Activated T-helper 1 cell treated with Interleukin-2 at 50 U/mL for 16 hours (primary cell): Measurements from ENCODE around the gene CCDC196.
"Not testable (repeated sequence)": the region's sequence is repeated elsewhere in the genome, so short reads cannot be mapped to it uniquely, and the experiment has no call there.

Source experiments
- DNase-seq: peaks from one replicate; pipeline ENCODE4 v3.0.0-alpha.2; 2020; ENCODE audit warnings: low read depth

CCDC196 gene

GRCh38 chr14:66495218-66496098 is 9.3 kb downstream of the CCDC196 start:
- DNase-seq = no peak

GRCh38 chr14:66496188-66496807 is 10.1 kb downstream of the CCDC196 start:
- DNase-seq = no peak

GRCh38 chr14:66496911-66497310 is 10.7 kb downstream of the CCDC196 start:
- DNase-seq = no peak

GRCh38 chr14:66498311-66498710 is 12.1 kb downstream of the CCDC196 start:
- no peak for DNase-seq

- DNase-seq = no peak
These were observed 15.4 kb downstream of the CCDC196 start for GRCh38 chr14:66501592-66501991.

- not testable (repeated sequence) for DNase-seq
These were observed 16.7 kb downstream of the CCDC196 start for GRCh38 chr14:66502836-66503235.

GRCh38 chr14:66503532-66503931 is 17.4 kb downstream of the CCDC196 start:
- no peak for DNase-seq

GRCh38 chr14:66507181-66507721 is 21.1 kb downstream of the CCDC196 start:
- no peak for DNase-seq

- peak; percentile 80 for DNase-seq
These were observed 21.8 kb downstream of the CCDC196 start, which contains the start of gene GPHN for GRCh38 chr14:66507722-66508546. Gene GPHN, plus strand, starts transcription at chr14:66508147.

- no peak for DNase-seq
These were observed 22.3 kb downstream of the CCDC196 start for GRCh38 chr14:66508547-66508845.

GRCh38 chr14:66508846-66509621 is 22.9 kb downstream of the CCDC196 start:
- no peak for DNase-seq

GRCh38 chr14:66509874-66510273 is 23.7 kb downstream of the CCDC196 start:
- DNase-seq = no peak

- no peak for DNase-seq
These were observed 25.7 kb downstream of the CCDC196 start for GRCh38 chr14:66511849-66512248.

GRCh38 chr14:66514213-66514612 is 28.0 kb downstream of the CCDC196 start:
- no peak for DNase-seq

- DNase-seq = no peak
These were observed 44.4 kb downstream of the CCDC196 start for GRCh38 chr14:66530526-66530925.

- no peak for DNase-seq
These were observed 52.9 kb downstream of the CCDC196 start for GRCh38 chr14:66539034-66539433.

GRCh38 chr14:66540038-66540437 is 53.9 kb downstream of the CCDC196 start:
- DNase-seq = no peak

GRCh38 chr14:66541627-66542026 is 55.5 kb downstream of the CCDC196 start:
- no peak for DNase-seq

- no peak for DNase-seq
These were observed 57.8 kb downstream of the CCDC196 start for GRCh38 chr14:66543996-66544395.

GRCh38 chr14:66545191-66545590 is 59.0 kb downstream of the CCDC196 start:
- not testable (repeated sequence) for DNase-seq

- not testable (repeated sequence) for DNase-seq
These were observed 59.6 kb downstream of the CCDC196 start for GRCh38 chr14:66545751-66546150.
